ENCODE measurements around the gene VTCN1. TPM values are rescaled to one million over a fixed set of nuclear protein-coding genes. Genes with fewer than 3 reads are reported as not detected.

The VTCN1 gene
- total RNA-seq, 2 experiments from 2014 or later, result not detected

DNA sequence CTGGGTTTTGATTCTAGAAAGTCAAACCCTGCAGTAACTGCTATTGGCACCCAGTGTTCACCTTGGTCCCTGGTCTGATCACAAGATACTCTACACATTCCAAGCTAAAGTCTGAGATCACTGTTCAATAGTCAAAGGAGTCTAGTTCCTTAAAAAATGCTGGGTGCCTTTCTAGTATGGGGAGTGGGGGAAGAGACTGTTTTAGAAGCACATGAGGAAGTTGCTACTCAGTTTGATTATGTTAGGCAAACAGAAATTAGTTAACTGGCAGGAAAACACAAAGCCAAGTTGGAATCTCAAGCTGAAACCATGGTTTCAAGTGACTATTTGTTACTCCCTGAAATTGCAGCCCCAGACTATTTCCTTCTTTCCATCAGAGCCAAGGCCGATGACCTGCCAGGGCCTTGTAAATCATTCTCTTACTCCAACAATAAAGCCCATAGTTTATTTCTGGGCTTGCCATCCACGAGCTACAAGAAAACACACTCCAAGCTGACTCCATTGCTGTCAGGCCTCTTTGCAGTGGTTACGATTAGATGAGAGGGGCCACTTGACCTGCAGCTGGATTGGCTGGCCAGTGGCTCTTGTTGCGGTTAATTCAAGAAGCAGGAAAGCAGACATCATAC lies 21.1 kb upstream of the VTCN1 start:
- peaks cover 4% of the 10 kb centered on the region for H3K27me3 Mint-ChIP-seq
- H3K9me3 Mint-ChIP-seq, result no peaks in the 10 kb centered on the region
- ChIA-PET POLR2A (no interaction called here), CTCF (interaction anchor here (0.8 kb wide), 1 partner anchor 103 kb away, joined by 3 read pairs; no protein-coding TSS in a partner anchor)
- H3K36me3 Mint-ChIP-seq, result no peaks in the 10 kb centered on the region
- H3K4me3 Mint-ChIP-seq, result no peak overlapping the region
- no peaks in the 10 kb centered on the region for H3K4me1 Mint-ChIP-seq (ENCODE audit: low read depth)
- DNase-seq, result no peak
- intact Hi-C loops (cut with micrococcal nuclease), result no loop called here
- no peak overlapping the region for H3K27ac Mint-ChIP-seq

DNA sequence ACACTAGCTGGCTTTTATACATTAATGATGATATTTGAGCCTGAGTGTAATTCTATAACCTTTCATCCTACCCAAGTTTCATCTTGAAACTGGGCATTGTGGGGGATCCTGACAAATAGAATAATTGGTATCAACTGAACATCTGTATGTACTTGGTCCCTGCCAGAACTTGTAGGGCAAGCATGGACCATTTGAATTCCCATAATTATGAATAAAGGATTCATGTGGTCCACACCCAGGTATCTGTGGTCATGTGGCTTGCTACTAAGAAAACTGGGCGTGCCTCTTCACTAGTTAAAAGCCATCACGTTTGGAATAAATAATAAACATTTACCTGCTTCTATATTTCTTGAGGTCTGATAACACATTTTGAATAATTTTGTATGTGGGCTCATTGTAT lies 20.6 kb upstream of the VTCN1 start:
- intact Hi-C loops (cut with micrococcal nuclease), result no loop called here
- Mint-ChIP-seq H3K27me3 (peaks cover 3% of the 10 kb centered on the region), H3K27ac (no peak overlapping the region), H3K9me3 (no peaks in the 10 kb centered on the region), H3K4me3 (no peak overlapping the region), H3K36me3 (no peaks in the 10 kb centered on the region), H3K4me1 (ENCODE audit: low read depth) (no peaks in the 10 kb centered on the region)
- ChIA-PET POLR2A (no interaction called here), CTCF (interaction anchor here (0.8 kb wide), 1 partner anchor 103 kb away, joined by 3 read pairs; no protein-coding TSS in a partner anchor)
- DNase-seq, result no peak

DNA sequence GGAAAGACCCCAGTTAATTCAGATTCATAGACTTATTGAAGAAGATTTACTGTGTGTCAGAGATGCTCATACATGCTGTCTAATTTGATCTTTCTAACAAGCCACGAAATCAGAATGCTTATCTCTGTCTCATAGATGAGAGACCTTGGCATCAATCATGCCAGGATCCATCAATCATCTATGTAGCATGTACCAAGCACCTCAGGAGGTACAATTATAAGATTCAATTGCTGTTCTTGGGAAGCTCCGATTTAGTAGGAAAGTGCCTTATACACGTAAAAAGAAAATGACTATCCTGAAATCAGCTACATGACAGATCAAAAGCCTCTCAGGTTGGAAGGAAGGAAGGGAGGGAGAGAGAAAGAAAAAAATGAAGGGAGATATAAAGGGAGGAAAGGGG lies 18.5 kb upstream of the VTCN1 start:
- ChIA-PET CTCF (no interaction called here), POLR2A (no interaction called here)
- no peak overlapping the region for H3K27ac Mint-ChIP-seq
- H3K9me3 Mint-ChIP-seq, result no peaks in the 10 kb centered on the region
- DNase-seq, result no peak
- intact Hi-C loops (cut with micrococcal nuclease), result no loop called here
- no peaks in the 10 kb centered on the region for H3K4me1 Mint-ChIP-seq (ENCODE audit: low read depth)
- no peak overlapping the region for H3K4me3 Mint-ChIP-seq
- no peaks in the 10 kb centered on the region for H3K27me3 Mint-ChIP-seq
- no peaks in the 10 kb centered on the region for H3K36me3 Mint-ChIP-seq

DNA sequence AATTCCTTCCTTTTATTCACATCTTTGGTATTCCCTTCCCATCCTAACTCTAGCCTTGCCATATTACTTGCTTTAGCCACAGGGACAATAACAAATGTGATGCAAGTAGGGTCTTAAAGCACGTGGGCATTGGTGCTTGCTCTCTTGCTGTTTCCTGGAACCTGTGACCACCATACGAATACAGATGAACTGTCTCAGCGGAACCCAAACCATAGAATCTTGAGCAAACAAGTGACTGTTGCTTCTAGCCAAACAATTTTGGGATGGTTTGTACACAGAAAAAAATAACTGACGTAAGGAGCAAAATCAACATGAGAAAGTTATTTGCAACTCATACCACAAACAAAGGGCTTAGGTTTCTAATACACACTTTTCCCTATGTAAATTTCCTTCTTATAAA lies 15.2 kb upstream of the VTCN1 start:
- CTCF ChIA-PET, result no interaction called here
- H3K9me3 Mint-ChIP-seq, result peaks cover 6% of the 10 kb centered on the region
- no peak overlapping the region for H3K27ac Mint-ChIP-seq
- no peaks in the 10 kb centered on the region for H3K4me1 Mint-ChIP-seq (ENCODE audit: low read depth)
- no peak for DNase-seq
- no peaks in the 10 kb centered on the region for H3K36me3 Mint-ChIP-seq
- POLR2A ChIA-PET, result no interaction called here
- H3K27me3 Mint-ChIP-seq, result no peaks in the 10 kb centered on the region
- intact Hi-C loops (cut with micrococcal nuclease), result no loop called here
- no peak overlapping the region for H3K4me3 Mint-ChIP-seq

- intact Hi-C loops (cut with micrococcal nuclease), result no loop called here
- Mint-ChIP-seq H3K27me3 (peaks cover 5% of the 10 kb centered on the region), H3K9me3 (peaks cover 7% of the 10 kb centered on the region), H3K4me1 (ENCODE audit: low read depth) (no peaks in the 10 kb centered on the region), H3K36me3 (peaks cover 4% of the 10 kb centered on the region), H3K4me3 (no peak overlapping the region), H3K27ac (no peak overlapping the region)
- CTCF ChIA-PET, result no interaction called here
- no peak for DNase-seq
- POLR2A ChIA-PET, result no interaction called here
Observed at GRCh38 chr1:117216718-117217117, 6.0 kb upstream of the VTCN1 start.

DNA sequence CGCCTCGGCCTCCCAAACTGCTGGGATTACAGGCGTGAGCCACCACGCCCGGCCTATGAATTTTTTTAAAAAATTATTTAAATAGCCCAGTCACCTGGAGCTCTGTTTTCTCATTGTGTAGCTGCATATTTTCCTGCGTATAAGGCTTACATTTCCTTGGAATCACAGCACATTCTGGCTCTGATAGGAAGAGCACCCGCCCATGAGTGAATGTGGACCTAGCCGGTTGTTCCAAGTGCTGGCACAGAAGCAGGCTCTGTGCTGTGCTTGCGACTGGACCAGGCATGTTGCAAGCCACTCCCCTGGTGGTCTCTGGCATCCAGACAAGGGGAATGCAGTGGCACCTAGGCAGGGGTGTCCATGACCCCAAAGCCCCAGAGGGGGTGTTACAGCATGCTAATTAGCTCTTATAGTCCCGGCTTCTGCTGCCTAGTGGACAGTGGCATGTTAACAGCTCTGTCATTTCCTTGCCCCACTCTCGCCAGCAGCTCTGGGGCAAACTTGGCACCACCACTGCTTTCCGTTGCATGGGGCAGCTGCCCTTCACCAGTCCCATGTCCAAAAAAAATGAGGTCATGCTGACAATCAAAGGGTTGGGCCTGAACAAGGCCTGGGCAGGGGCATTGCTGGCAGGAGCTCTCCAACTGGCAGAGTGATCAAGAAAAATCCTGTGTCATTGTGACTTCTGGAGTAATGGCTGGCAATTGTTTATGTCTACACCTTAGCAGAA lies 5.2 kb upstream of the VTCN1 start:
- ChIA-PET POLR2A (no interaction called here), CTCF (no interaction called here)
- no peaks in the 10 kb centered on the region for H3K4me1 Mint-ChIP-seq (ENCODE audit: low read depth)
- no peak overlapping the region for H3K27ac Mint-ChIP-seq
- DNase-seq, result no peak
- no peak overlapping the region for H3K4me3 Mint-ChIP-seq
- peaks cover 2% of the 10 kb centered on the region for H3K9me3 Mint-ChIP-seq
- peaks cover 5% of the 10 kb centered on the region for H3K27me3 Mint-ChIP-seq
- intact Hi-C loops (cut with micrococcal nuclease), result no loop called here
- peaks cover 4% of the 10 kb centered on the region for H3K36me3 Mint-ChIP-seq

DNA sequence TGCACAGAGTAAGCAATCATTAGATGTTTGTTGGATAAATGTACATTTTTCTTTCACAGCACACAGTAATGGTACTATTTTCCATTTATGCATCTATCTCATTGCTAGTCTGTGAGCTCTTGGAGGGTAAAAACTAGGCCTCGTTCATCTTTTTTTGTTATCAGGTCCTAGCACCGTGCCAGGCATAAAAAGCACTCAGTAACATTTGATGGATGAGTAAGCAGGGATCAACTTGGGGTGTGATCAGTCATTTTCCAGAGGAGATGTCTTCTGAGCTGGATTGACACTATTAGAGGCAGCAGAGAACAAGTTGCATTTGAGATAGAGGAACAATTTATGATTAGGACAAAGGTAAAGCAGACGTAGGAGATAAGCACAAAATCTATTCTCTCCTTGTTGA lies 4.3 kb upstream of the VTCN1 start:
- H3K27ac Mint-ChIP-seq, result no peak overlapping the region
- peaks cover 3% of the 10 kb centered on the region for H3K36me3 Mint-ChIP-seq
- DNase-seq, result no peak
- H3K27me3 Mint-ChIP-seq, result peaks cover 5% of the 10 kb centered on the region
- CTCF ChIA-PET, result no interaction called here
- H3K4me3 Mint-ChIP-seq, result no peak overlapping the region
- intact Hi-C loops (cut with micrococcal nuclease), result no loop called here
- no peaks in the 10 kb centered on the region for H3K9me3 Mint-ChIP-seq
- POLR2A ChIA-PET, result no interaction called here
- H3K4me1 Mint-ChIP-seq (ENCODE audit: low read depth), result no peaks in the 10 kb centered on the region

DNA sequence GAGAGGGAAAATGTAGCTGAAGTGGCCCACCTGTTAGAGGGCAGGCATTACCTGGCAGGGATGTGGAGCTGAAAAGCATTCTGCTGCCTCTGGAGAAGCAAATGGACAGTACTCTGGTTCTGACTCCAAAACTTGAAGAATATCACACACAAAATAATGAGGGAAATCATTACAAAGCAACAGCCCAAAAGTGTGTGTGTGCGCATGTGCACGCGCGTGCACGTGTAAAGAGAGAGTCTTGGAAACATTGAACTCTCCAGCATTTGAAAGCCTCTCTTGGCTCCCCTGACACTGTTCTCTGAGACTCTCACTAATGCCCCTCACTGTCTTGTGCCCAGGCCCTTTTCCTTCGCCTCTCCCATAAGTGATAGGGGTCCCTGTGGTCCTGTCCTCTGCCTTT lies 2.3 kb upstream of the VTCN1 start:
- no peaks in the 10 kb centered on the region for H3K4me1 Mint-ChIP-seq (ENCODE audit: low read depth)
- POLR2A ChIA-PET, result no interaction called here
- no peak overlapping the region for H3K4me3 Mint-ChIP-seq
- DNase-seq, result no peak
- no peak overlapping the region for H3K27ac Mint-ChIP-seq
- peaks cover 3% of the 10 kb centered on the region for H3K27me3 Mint-ChIP-seq
- no peaks in the 10 kb centered on the region for H3K36me3 Mint-ChIP-seq
- intact Hi-C loops (cut with micrococcal nuclease), result no loop called here
- H3K9me3 Mint-ChIP-seq, result no peaks in the 10 kb centered on the region
- CTCF ChIA-PET, result no interaction called here

DNA sequence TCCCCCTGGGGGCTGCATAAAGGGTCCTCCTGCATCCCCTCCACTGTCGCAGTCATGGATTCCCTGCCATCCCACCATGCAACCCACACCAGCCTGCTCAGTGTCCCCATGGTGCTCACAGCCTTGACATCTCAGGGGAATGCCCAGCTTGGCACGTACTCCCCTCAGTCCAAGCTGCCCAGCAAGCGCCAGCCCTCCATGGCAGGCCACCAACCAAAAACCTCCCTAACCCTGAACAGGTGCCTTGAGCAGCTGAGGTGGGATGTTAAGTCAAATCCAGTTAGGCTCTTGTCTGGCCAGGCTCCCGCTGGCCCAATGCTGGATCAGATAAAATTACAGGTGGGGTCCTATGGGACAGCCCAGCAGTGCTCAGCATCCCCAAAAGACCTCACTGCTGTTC lies 341 bp downstream of the VTCN1 start:
- ChIA-PET POLR2A (no interaction called here), CTCF (no interaction called here)
- no peak for DNase-seq
- Mint-ChIP-seq H3K36me3 (no peaks in the 10 kb centered on the region), H3K4me3 (no peak overlapping the region), H3K27ac (no peak overlapping the region), H3K9me3 (no peaks in the 10 kb centered on the region), H3K27me3 (peaks cover 12% of the 10 kb centered on the region), H3K4me1 (ENCODE audit: low read depth) (no peaks in the 10 kb centered on the region)
- intact Hi-C loops (cut with micrococcal nuclease), result no loop called here

DNA sequence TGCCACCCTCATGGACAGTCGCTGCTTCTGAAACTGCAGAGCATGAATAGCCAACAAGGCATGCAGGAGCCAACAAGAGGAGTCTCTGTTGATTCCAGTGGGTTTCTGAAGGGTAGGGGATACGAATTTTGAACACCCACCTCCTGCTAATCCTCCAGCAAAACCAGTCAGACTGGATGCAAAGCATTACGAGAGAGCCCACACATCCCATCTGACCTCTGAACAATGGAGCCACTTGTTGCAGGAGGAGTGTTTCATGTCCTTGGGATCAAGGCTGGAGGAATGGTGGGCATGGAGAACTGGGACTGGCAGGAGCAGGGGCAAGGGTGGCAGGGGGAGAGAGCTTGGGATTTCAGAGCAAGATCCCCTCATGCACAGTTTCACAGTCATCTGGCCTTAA lies 1.6 kb downstream of the VTCN1 start:
- no peak for DNase-seq
- Mint-ChIP-seq H3K9me3 (no peaks in the 10 kb centered on the region), H3K4me1 (ENCODE audit: low read depth) (no peaks in the 10 kb centered on the region), H3K36me3 (no peaks in the 10 kb centered on the region), H3K27me3 (peaks cover 12% of the 10 kb centered on the region), H3K27ac (no peak overlapping the region), H3K4me3 (no peak overlapping the region)
- intact Hi-C loops (cut with micrococcal nuclease), result no loop called here
- ChIA-PET CTCF (no interaction called here), POLR2A (no interaction called here)

GRCh38 chr1:117208580-117208979 lies 2.1 kb downstream of the VTCN1 start:
- POLR2A ChIA-PET, result no interaction called here
- no peaks in the 10 kb centered on the region for H3K36me3 Mint-ChIP-seq
- CTCF ChIA-PET, result no interaction called here
- no peak overlapping the region for H3K27ac Mint-ChIP-seq
- no peak for DNase-seq
- no peaks in the 10 kb centered on the region for H3K9me3 Mint-ChIP-seq
- intact Hi-C loops (cut with micrococcal nuclease), result no loop called here
- H3K27me3 Mint-ChIP-seq, result peaks cover 12% of the 10 kb centered on the region
- H3K4me1 Mint-ChIP-seq (ENCODE audit: low read depth), result no peaks in the 10 kb centered on the region
- no peak overlapping the region for H3K4me3 Mint-ChIP-seq

- no peaks in the 10 kb centered on the region for H3K36me3 Mint-ChIP-seq
- CTCF ChIA-PET, result interaction anchor here (0.6 kb wide), 1 partner anchor 595 kb away, joined by 3 read pairs; no protein-coding TSS in a partner anchor
- H3K4me3 Mint-ChIP-seq, result no peak overlapping the region
- POLR2A ChIA-PET, result no interaction called here
- H3K9me3 Mint-ChIP-seq, result no peaks in the 10 kb centered on the region
- intact Hi-C loops (cut with micrococcal nuclease), result no loop called here
- DNase-seq, result no peak
- H3K27me3 Mint-ChIP-seq, result peaks cover 15% of the 10 kb centered on the region
- no peaks in the 10 kb centered on the region for H3K4me1 Mint-ChIP-seq (ENCODE audit: low read depth)
- H3K27ac Mint-ChIP-seq, result no peak overlapping the region
Observed at GRCh38 chr1:117205368-117205767, 5.4 kb downstream of the VTCN1 start.

- H3K9me3 Mint-ChIP-seq, result no peaks in the 10 kb centered on the region
- CTCF ChIA-PET, result no interaction called here
- intact Hi-C loops (cut with micrococcal nuclease), result no loop called here
- H3K27me3 Mint-ChIP-seq, result peaks cover 8% of the 10 kb centered on the region
- POLR2A ChIA-PET, result no interaction called here
- no peak overlapping the region for H3K4me3 Mint-ChIP-seq
- no peaks in the 10 kb centered on the region for H3K4me1 Mint-ChIP-seq (ENCODE audit: low read depth)
- no peaks in the 10 kb centered on the region for H3K36me3 Mint-ChIP-seq
- DNase-seq, result no peak
- no peak overlapping the region for H3K27ac Mint-ChIP-seq
Observed at GRCh38 chr1:117201808-117202207, 8.9 kb downstream of the VTCN1 start.

Measured in activated CD4-positive, alpha-beta memory T cell treated with anti-CD3 and anti-CD28 coated beads for 36 hours (primary cell).